ENCODE results near the gene TBRG4.

The TBRG4 gene

GRCh38 chr7:45075871-45076796 lies 35.4 kb downstream of the TBRG4 start:
- no peak for DNase-seq (ENCODE audit: extremely low read depth in 1 of 2, low read depth in 1 of 2)

GRCh38 chr7:45075355-45075644 lies 36.2 kb downstream of the TBRG4 start:
- no peak for DNase-seq (ENCODE audit: extremely low read depth in 1 of 2, low read depth in 1 of 2)

- DNase-seq (ENCODE audit: extremely low read depth in 1 of 2, low read depth in 1 of 2), result no peak
These were observed 36.8 kb downstream of the TBRG4 start for GRCh38 chr7:45074528-45075354.

- no peak for DNase-seq (ENCODE audit: extremely low read depth in 1 of 2, low read depth in 1 of 2)
These were observed 37.5 kb downstream of the TBRG4 start for GRCh38 chr7:45073786-45074527.

GRCh38 chr7:45073031-45073785 lies 38.3 kb downstream of the TBRG4 start:
- no peak for DNase-seq (ENCODE audit: extremely low read depth in 1 of 2, low read depth in 1 of 2)

- DNase-seq (ENCODE audit: extremely low read depth in 1 of 2, low read depth in 1 of 2), result no peak
These were observed 39.1 kb downstream of the TBRG4 start for GRCh38 chr7:45072131-45073030.

- no peak for DNase-seq (ENCODE audit: extremely low read depth in 1 of 2, low read depth in 1 of 2)
These were observed 40.0 kb downstream of the TBRG4 start for GRCh38 chr7:45071528-45071927.

- DNase-seq (ENCODE audit: extremely low read depth in 1 of 2, low read depth in 1 of 2), result no peak
These were observed 41.2 kb downstream of the TBRG4 start for GRCh38 chr7:45070254-45070642.

- DNase-seq (ENCODE audit: extremely low read depth in 1 of 2, low read depth in 1 of 2), result no peak
These were observed 41.8 kb downstream of the TBRG4 start for GRCh38 chr7:45069444-45070253.

GRCh38 chr7:45068236-45069023 lies 43.1 kb downstream of the TBRG4 start:
- DNase-seq (ENCODE audit: extremely low read depth in 1 of 2, low read depth in 1 of 2), result no peak

GRCh38 chr7:45067582-45067981 lies 43.9 kb downstream of the TBRG4 start:
- DNase-seq (ENCODE audit: extremely low read depth in 1 of 2, low read depth in 1 of 2), result no peak

- no peak for DNase-seq (ENCODE audit: extremely low read depth in 1 of 2, low read depth in 1 of 2)
These were observed 45.1 kb downstream of the TBRG4 start for GRCh38 chr7:45066409-45066808.

GRCh38 chr7:45065031-45065995 lies 46.2 kb downstream of the TBRG4 start:
- DNase-seq (ENCODE audit: extremely low read depth in 1 of 2, low read depth in 1 of 2), result no peak

GRCh38 chr7:45064047-45064725 lies 47.3 kb downstream of the TBRG4 start:
- DNase-seq (ENCODE audit: extremely low read depth in 1 of 2, low read depth in 1 of 2), result no peak

- no peak for DNase-seq (ENCODE audit: extremely low read depth in 1 of 2, low read depth in 1 of 2)
These were observed 49.6 kb downstream of the TBRG4 start for GRCh38 chr7:45061806-45062425.

- no peak for DNase-seq (ENCODE audit: extremely low read depth in 1 of 2, low read depth in 1 of 2)
These were observed 50.1 kb downstream of the TBRG4 start for GRCh38 chr7:45061352-45061751.

All from stimulated activated CD8-positive, alpha-beta memory T cell treated with anti-CD3 and anti-CD28 coated beads, Interleukin-7, amount 100 ng/mL, for 48 hours (primary cell).